ENCODE results near the gene ZNF385C. TPM values are rescaled to one million over a fixed set of nuclear protein-coding genes. Genes with fewer than 3 reads are reported as not detected.
A peak's percentile ranks its signal among the peaks of the same experiment; 100 is the strongest.

ZNF385C gene
- total RNA-seq, 2 donors from 2014 or later: 1.4 to 2.1 TPM

DNA sequence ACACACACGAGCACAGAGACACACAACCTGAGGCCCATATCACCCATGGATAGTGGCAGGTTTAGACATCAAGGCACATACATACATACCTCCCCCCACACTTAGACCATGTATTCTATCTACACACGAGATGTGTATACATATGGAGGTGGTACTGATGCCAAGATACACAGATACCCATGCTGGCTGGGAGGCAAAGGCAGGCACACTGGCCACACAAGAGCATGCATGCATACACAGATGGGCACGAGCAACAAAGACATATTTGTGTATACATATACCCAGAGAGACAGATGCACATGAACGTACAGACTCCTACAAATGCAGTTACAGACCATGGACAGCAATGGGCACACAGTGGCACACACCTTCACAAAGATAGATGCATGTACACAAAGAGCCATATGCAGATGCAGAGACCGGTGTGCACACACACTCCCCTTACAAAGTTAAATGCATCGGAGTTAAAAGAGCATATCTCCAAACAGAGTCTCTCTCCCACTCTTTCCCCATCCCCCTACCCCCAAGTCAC lies 45.9 kb downstream of the ZNF385C start:
- Histone ChIP-seq H3K36me3 (ENCODE audit: control insufficient read depth, insufficient read depth, low read length) (no peaks in the 10 kb centered on the region), H3K9ac (ENCODE audit: extremely low read depth, low read length, poor library complexity, severe bottlenecking) (no peak overlapping the region), H3K9me3 (ENCODE audit: control insufficient read depth, low read length) (no peaks in the 10 kb centered on the region), H3K27me3 (ENCODE audit: control insufficient read depth, insufficient read depth, low read length, poor library complexity, severe bottlenecking) (no peaks in the 10 kb centered on the region), H3K27ac (ENCODE audit: low read depth, low read length) (no peak overlapping the region), H3K4me3 (ENCODE audit: low read length) (no peak overlapping the region), H3K4me1 (ENCODE audit: control insufficient read depth, insufficient read depth, low read length) (peaks cover 10% of the 10 kb centered on the region)
- H3K9me3 Mint-ChIP-seq: no peaks in the 10 kb centered on the region
- no peak for DNase-seq
- no peak overlapping the region for H3K27ac Mint-ChIP-seq
- H3K4me3 Mint-ChIP-seq: no peak overlapping the region
- H3K27me3 Mint-ChIP-seq (ENCODE audit: insufficient read depth): peaks cover 28% of the 10 kb centered on the region
- H3K4me1 Mint-ChIP-seq: peaks cover 37% of the 10 kb centered on the region
- TF ChIP-seq, protein P1, sequence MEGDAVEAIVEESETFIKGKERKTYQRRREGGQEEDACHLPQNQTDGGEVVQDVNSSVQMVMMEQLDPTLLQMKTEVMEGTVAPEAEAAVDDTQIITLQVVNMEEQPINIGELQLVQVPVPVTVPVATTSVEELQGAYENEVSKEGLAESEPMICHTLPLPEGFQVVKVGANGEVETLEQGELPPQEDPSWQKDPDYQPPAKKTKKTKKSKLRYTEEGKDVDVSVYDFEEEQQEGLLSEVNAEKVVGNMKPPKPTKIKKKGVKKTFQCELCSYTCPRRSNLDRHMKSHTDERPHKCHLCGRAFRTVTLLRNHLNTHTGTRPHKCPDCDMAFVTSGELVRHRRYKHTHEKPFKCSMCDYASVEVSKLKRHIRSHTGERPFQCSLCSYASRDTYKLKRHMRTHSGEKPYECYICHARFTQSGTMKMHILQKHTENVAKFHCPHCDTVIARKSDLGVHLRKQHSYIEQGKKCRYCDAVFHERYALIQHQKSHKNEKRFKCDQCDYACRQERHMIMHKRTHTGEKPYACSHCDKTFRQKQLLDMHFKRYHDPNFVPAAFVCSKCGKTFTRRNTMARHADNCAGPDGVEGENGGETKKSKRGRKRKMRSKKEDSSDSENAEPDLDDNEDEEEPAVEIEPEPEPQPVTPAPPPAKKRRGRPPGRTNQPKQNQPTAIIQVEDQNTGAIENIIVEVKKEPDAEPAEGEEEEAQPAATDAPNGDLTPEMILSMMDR (conservative IDR thresholded peaks at IDR 0.05): no peak
- WGBS, 2 experiments (ENCODE audit: insufficient coverage in 1 of 2, insufficient read length in 1 of 2): 90 to 93% methylated on average over 3 to 6 of the region's 6 CpGs
- no peaks in the 10 kb centered on the region for H3K36me3 Mint-ChIP-seq (ENCODE audit: low read depth)

DNA sequence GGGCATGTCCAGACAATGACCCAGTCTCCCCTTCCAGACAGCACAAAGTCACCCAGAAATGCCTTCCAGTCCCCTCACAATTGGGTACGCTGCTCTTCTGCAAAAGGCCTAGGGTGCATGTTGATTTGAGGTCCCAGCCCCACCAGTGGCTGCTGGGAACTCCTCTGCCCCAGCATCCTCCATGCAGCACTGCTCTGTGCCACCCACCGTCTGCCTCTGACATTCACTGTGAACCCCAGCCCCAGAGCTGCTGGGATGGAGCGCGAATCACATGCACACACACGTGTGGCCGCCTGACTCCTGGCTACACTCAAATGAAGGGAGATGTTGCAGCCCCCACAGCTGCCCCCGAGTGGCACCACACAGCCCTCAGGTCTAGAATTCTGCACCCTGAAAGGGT lies 46.6 kb downstream of the ZNF385C start:
- Mint-ChIP-seq H3K27ac (no peak overlapping the region), H3K27me3 (ENCODE audit: insufficient read depth) (peaks cover 28% of the 10 kb centered on the region), H3K4me3 (peak overlapping the region; percentile 74), H3K36me3 (ENCODE audit: low read depth) (no peaks in the 10 kb centered on the region), H3K9me3 (no peaks in the 10 kb centered on the region), H3K4me1 (peaks cover 37% of the 10 kb centered on the region)
- DNase-seq: no peak
- Histone ChIP-seq H3K4me1 (ENCODE audit: control insufficient read depth, insufficient read depth, low read length) (peaks cover 10% of the 10 kb centered on the region), H3K27ac (ENCODE audit: low read depth, low read length) (no peak overlapping the region), H3K36me3 (ENCODE audit: control insufficient read depth, insufficient read depth, low read length) (no peaks in the 10 kb centered on the region), H3K4me3 (ENCODE audit: low read length) (peak overlapping the region; percentile 81), H3K9me3 (ENCODE audit: control insufficient read depth, low read length) (no peaks in the 10 kb centered on the region), H3K27me3 (ENCODE audit: control insufficient read depth, insufficient read depth, low read length, poor library complexity, severe bottlenecking) (no peaks in the 10 kb centered on the region), H3K9ac (ENCODE audit: extremely low read depth, low read length, poor library complexity, severe bottlenecking) (no peak overlapping the region)
- TF ChIP-seq, protein P1 (conservative IDR thresholded peaks at IDR 0.05): no peak
- 88 to 95% methylated on average over 6 to 7 of the region's 7 CpGs for WGBS, 2 experiments (ENCODE audit: insufficient coverage in 1 of 2, insufficient read length in 1 of 2)

DNA sequence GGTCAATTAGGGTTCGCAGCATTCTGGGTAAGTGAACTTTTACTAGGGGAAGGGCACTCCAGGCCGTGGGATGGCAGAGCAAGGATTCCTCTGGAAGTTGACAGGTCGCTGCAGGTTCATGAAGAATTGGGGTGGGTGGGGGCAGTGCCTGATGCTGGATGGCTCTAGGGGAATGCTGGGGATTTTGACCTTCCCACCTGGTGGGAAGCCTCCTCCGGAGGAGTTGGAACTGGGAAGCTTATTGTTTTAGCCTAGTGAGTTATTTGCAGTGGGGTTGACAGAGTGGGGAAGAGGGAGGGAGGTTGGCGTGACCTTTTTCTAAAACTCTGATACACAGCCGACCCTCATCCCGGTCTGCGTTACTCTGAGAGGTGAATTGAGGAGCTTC lies 47.3 kb downstream of the ZNF385C start:
- Mint-ChIP-seq H3K4me1 (peaks cover 37% of the 10 kb centered on the region), H3K27me3 (ENCODE audit: insufficient read depth) (peaks cover 28% of the 10 kb centered on the region), H3K27ac (peak overlapping the region; percentile 41), H3K36me3 (ENCODE audit: low read depth) (no peaks in the 10 kb centered on the region), H3K4me3 (peak overlapping the region; percentile 74), H3K9me3 (no peaks in the 10 kb centered on the region)
- DNase-seq: no peak
- WGBS, 2 experiments (ENCODE audit: insufficient coverage in 1 of 2, insufficient read length in 1 of 2): 38 to 47% methylated on average over 4 to 8 of the region's 8 CpGs
- H3K36me3 ChIP-seq (ENCODE audit: control insufficient read depth, insufficient read depth, low read length): no peaks in the 10 kb centered on the region
- peak overlapping the region; percentile 81 for H3K4me3 ChIP-seq (ENCODE audit: low read length)
- no peak overlapping the region for H3K9ac ChIP-seq (ENCODE audit: extremely low read depth, low read length, poor library complexity, severe bottlenecking)
- no peaks in the 10 kb centered on the region for H3K9me3 ChIP-seq (ENCODE audit: control insufficient read depth, low read length)
- TF ChIP-seq, protein P1 (conservative IDR thresholded peaks at IDR 0.05): no peak
- H3K4me1 ChIP-seq (ENCODE audit: control insufficient read depth, insufficient read depth, low read length): peaks cover 10% of the 10 kb centered on the region
- H3K27me3 ChIP-seq (ENCODE audit: control insufficient read depth, insufficient read depth, low read length, poor library complexity, severe bottlenecking): no peaks in the 10 kb centered on the region
- H3K27ac ChIP-seq (ENCODE audit: low read depth, low read length): no peak overlapping the region

All from endodermal cell (in vitro differentiated cells).